HCT116 (cell line): ENCODE data around the gene NUDT16. TPM values are rescaled to one million over a fixed set of nuclear protein-coding genes. Genes with fewer than 3 reads are reported as not detected.

Experiments used
- ATAC-seq: fragments of 200-7000 bp; cut with Tn5 transposase; 2 replicates; pipeline ENCODE4 v1.9.1; 2020; ENCODE audit warnings: mild to moderate bottlenecking, moderate library complexity
- BruUV-seq: library from RNA; stranded (reverse); fragments of 400-500 nt; replicated peaks from 2 replicates; lab custom pipeline; 2021; lab: Mats Ljungman, UMichigan
- CTCF ChIA-PET: fragments of 300-600 bp; sonication (Branson Sonifier 250); formaldehyde crosslinking; loops from one replicate; lab custom pipeline; 2021; ENCODE audit warnings: antibody characterized with exemption; lab: Charles Lee
- POLR2A ChIA-PET: fragments of 300-600, 350-600 bp; sonication (Branson Sonifier 250); formaldehyde crosslinking; loops from one replicate; lab custom pipeline; 2021; ENCODE audit warnings: antibody characterized with exemption; lab: Charles Lee
- RAD21 ChIA-PET, 2 experiments: fragments of 300-600 bp; sonication (Branson Sonifier 250); formaldehyde crosslinking; loops; one replicate each; lab custom pipeline; 2023; ENCODE audit warnings: low total read pairs in 2 of 2; ENCODE audit not compliant: uncharacterized antibody in 2 of 2, unreplicated experiment in 2 of 2, low non-redundant PET in 1 of 2; lab: Charles Lee
- DNase-seq: peaks from one replicate; pipeline ENCODE4 v3.0.0-alpha.2; 2010; ENCODE audit warnings: low read depth, low spot score
- H2AFZ ChIP-seq: fragments of 200-600 bp; shearing (Covaris generic), sonication (generic); 2 replicates; pipeline ENCODE4 v1.6.1; 2017; ENCODE audit warnings: low read depth, mixed run types, mixed read lengths, antibody characterized with exemption, low read length; ENCODE audit not compliant: poor library complexity, severe bottlenecking
- H3K27ac ChIP-seq: 2 replicates; pipeline ENCODE4 v1.5.1; 2012; ENCODE audit warnings: low read depth, low read length
- H3K27me3 ChIP-seq: fragments of 200-600 bp; sonication (generic); 2 replicates; pipeline ENCODE4 v1.6.1; 2016; ENCODE audit warnings: mixed run types, low read length, mixed read lengths; ENCODE audit not compliant: insufficient read depth
- H3K36me3 ChIP-seq, 2 experiments: fragments of 200-500 bp in 1 of 2; fragments of 200-600 bp in 1 of 2; sonication (Bioruptor generic) in 1 of 2; sonication (generic) in 1 of 2; 2 replicates each; pipeline versions ENCODE4 v1.5.1 to v1.6.1; 2014 to 2016; ENCODE audit warnings: low read length in 2 of 2, inconsistent platforms in 1 of 2, mixed read lengths in 1 of 2, mixed run types in 1 of 2; ENCODE audit not compliant: insufficient read depth in 2 of 2, control insufficient read depth in 1 of 2
- H3K4me1 ChIP-seq, 2 experiments: fragments of 200-600 bp in 1 of 2; sonication (generic) in 1 of 2; 2 replicates each; pipeline versions ENCODE4 v1.5.1 to v1.6.1; 2012 to 2017; ENCODE audit warnings: low read length in 2 of 2, inconsistent platforms in 1 of 2, mild to moderate bottlenecking in 1 of 2, mixed read lengths in 1 of 2, mixed run types in 1 of 2, moderate library complexity in 1 of 2; ENCODE audit not compliant: insufficient read depth in 2 of 2, control insufficient read depth in 1 of 2
- H3K4me2 ChIP-seq: fragments of 200-600 bp; sonication (generic); 2 replicates; pipeline ENCODE4 v1.6.1; 2017; ENCODE audit warnings: mixed run types, low read length, mixed read lengths
- H3K4me3 ChIP-seq, 2 experiments: fragments of 200-600 bp in 1 of 2; sonication (generic) in 1 of 2; replicated peaks in 1 of 2; 2 replicates each; pipeline ENCODE4 v1.5.1; 2011 to 2016; ENCODE audit warnings: low read length in 2 of 2, control low read depth in 1 of 2, low read depth in 1 of 2, mild to moderate bottlenecking in 1 of 2, mixed read lengths in 1 of 2, mixed run types in 1 of 2
- H3K79me2 ChIP-seq: fragments of 200-600 bp; sonication (generic); 2 replicates; pipeline ENCODE4 v1.6.1; 2017; ENCODE audit warnings: mild to moderate bottlenecking, mixed run types, low read length, moderate library complexity, mixed read lengths; ENCODE audit not compliant: insufficient read depth
- H3K9ac ChIP-seq: fragments of 200-600 bp; sonication (generic); 2 replicates; pipeline ENCODE4 v1.6.1; 2016; ENCODE audit warnings: low read length, mixed read lengths
- H3K9me2 ChIP-seq: fragments of 200-600 bp; sonication (generic), shearing (Covaris generic); 2 replicates; pipeline ENCODE4 v1.6.1; 2017; ENCODE audit warnings: mixed run types, mild to moderate bottlenecking, moderate library complexity; ENCODE audit not compliant: insufficient read depth
- H3K9me3 ChIP-seq, 2 experiments: fragments of 200-500 bp in 1 of 2; fragments of 200-600 bp in 1 of 2; sonication (Bioruptor generic) in 1 of 2; sonication (generic) in 1 of 2; 2 replicates each; pipeline ENCODE4 v1.6.1; 2014 to 2017; ENCODE audit warnings: low read length in 2 of 2, mixed read lengths in 2 of 2, inconsistent platforms in 1 of 2, low read depth in 1 of 2, mild to moderate bottlenecking in 1 of 2, mixed run types in 1 of 2, moderate library complexity in 1 of 2; ENCODE audit not compliant: control insufficient read depth in 1 of 2, insufficient read depth in 1 of 2
- H4K20me1 ChIP-seq: fragments of 200-600 bp; sonication (generic), shearing (Covaris generic); 2 replicates; pipeline ENCODE4 v1.6.1; 2017; ENCODE audit warnings: mixed run types, mild to moderate bottlenecking, moderate library complexity; ENCODE audit not compliant: insufficient read depth
- CBX3 ChIP-seq: IDR thresholded peaks from 2 replicates; pipeline ENCODE4 v1.6.1; 2012; ENCODE audit warnings: low read depth
- CEBPB ChIP-seq: IDR thresholded peaks from 2 replicates; pipeline ENCODE4 v1.6.1; 2012; ENCODE audit warnings: low read depth
- CTCF ChIP-seq, 3 experiments: fragments of 200-600 bp in 1 of 3; sonication (generic) in 1 of 3; IDR thresholded peaks in 2 of 3; conservative IDR thresholded peaks in 1 of 3; 2 replicates each; pipeline ENCODE4 v1.5.1; 2012 to 2017; ENCODE audit warnings: low read depth in 2 of 3, low read length in 2 of 3, antibody characterized with exemption in 1 of 3, borderline replicate concordance in 1 of 3, control low read depth in 1 of 3, mild to moderate bottlenecking in 1 of 3, mixed read lengths in 1 of 3, mixed run types in 1 of 3, moderate library complexity in 1 of 3; ENCODE audit not compliant: insufficient read depth in 1 of 3
- EGR1 ChIP-seq: IDR thresholded peaks from 2 replicates; pipeline ENCODE4 v1.6.1; 2012; ENCODE audit warnings: low read depth
- ELF1 ChIP-seq: IDR thresholded peaks from 2 replicates; pipeline ENCODE4 v1.6.1; 2012; ENCODE audit warnings: low read depth, borderline replicate concordance
- EZH2 ChIP-seq: fragments of 200-600 bp; sonication (generic); IDR thresholded peaks from 2 replicates; pipeline ENCODE4 v1.6.1; 2017; ENCODE audit warnings: antibody characterized with exemption, mixed run types
- EZH2phosphoT487 ChIP-seq: fragments of 200-600 bp; IDR thresholded peaks from 2 replicates; pipeline ENCODE4 v1.6.1; 2018; ENCODE audit warnings: antibody characterized with exemption, borderline replicate concordance
- FOSL1 ChIP-seq: IDR thresholded peaks from 2 replicates; pipeline ENCODE4 v1.6.1; 2012; ENCODE audit warnings: low read depth
- JUND ChIP-seq: IDR thresholded peaks from 2 replicates; pipeline ENCODE4 v1.6.1; 2012
- POLR2A ChIP-seq: IDR thresholded peaks from 2 replicates; pipeline ENCODE4 v1.7.0; 2011; ENCODE audit warnings: borderline replicate concordance; ENCODE audit not compliant: insufficient read depth, insufficient read length; ENCODE audit errors: extremely low read depth
- POLR2AphosphoS5 ChIP-seq: IDR thresholded peaks from 2 replicates; pipeline ENCODE4 v1.6.1; 2011; ENCODE audit warnings: mild to moderate bottlenecking, low read depth, low read length, moderate library complexity
- RAD21 ChIP-seq: IDR thresholded peaks from 2 replicates; pipeline ENCODE4 v1.6.1; 2012; ENCODE audit warnings: low read depth, mild to moderate bottlenecking
- SP1 ChIP-seq: IDR thresholded peaks from 2 replicates; pipeline ENCODE4 v1.6.1; 2012; ENCODE audit warnings: low read depth
- TCF7L2 ChIP-seq: IDR thresholded peaks from 2 replicates; pipeline ENCODE4 v1.7.0; 2011; ENCODE audit warnings: borderline replicate concordance, inconsistent platforms; ENCODE audit not compliant: insufficient read depth, insufficient read length; ENCODE audit errors: extremely low read depth
- YY1 ChIP-seq: IDR thresholded peaks from 2 replicates; pipeline ENCODE4 v1.6.1; 2011; ENCODE audit warnings: low read length, low read depth, moderate library complexity, mild to moderate bottlenecking; ENCODE audit not compliant: insufficient replicate concordance; ENCODE audit errors: extremely low read depth
- ZBTB33 ChIP-seq: IDR thresholded peaks from 2 replicates; pipeline ENCODE4 v1.6.1; 2011; ENCODE audit warnings: mild to moderate bottlenecking, low read length, moderate library complexity; ENCODE audit not compliant: insufficient replicate concordance; ENCODE audit errors: extremely low read depth
- ZFX ChIP-seq: fragments of 450-650 bp; IDR thresholded peaks from 2 replicates; pipeline ENCODE4 v1.6.1; 2017
- intact Hi-C: fragments of 100-400 bp; cut with micrococcal nuclease; formaldehyde crosslinking; loops from 2 replicates; pipeline ENCODE4 v1.10.0; 2022
- total RNA-seq: library from RNA; stranded (reverse); gene quantifications from one replicate; pipeline ENCODE4 v1.2.1, GENCODE V29; 2021; ENCODE audit not compliant: unreplicated experiment
- TF ChIP-seq, protein P1 (sequence below): IDR thresholded peaks from 2 replicates; pipeline ENCODE4 v1.6.1; 2012
- TF ChIP-seq, protein P2 (sequence below): IDR thresholded peaks from 2 replicates; pipeline ENCODE4 v1.6.1; 2012

The NUDT16 gene
- total RNA-seq, 1 experiment from 2014 or later: 9.7 TPM

GRCh38 chr3:131421301-131421700 lies 39.7 kb downstream of the NUDT16 start:
- H3K36me3 ChIP-seq: no peaks in the 10 kb centered on the region
- BruUV-seq: no TSS peak
- intact Hi-C loops: no loop called here
- no peaks in the 10 kb centered on the region for H3K9me3 ChIP-seq
- TF ChIP-seq, protein P1, sequence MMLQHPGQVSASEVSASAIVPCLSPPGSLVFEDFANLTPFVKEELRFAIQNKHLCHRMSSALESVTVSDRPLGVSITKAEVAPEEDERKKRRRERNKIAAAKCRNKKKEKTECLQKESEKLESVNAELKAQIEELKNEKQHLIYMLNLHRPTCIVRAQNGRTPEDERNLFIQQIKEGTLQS: no peak
- TF ChIP-seq FOSL1 (no peak), CEBPB (no peak), ZBTB33 (no peak), SP1 (no peak)
- H3K4me2 ChIP-seq: no peak overlapping the region
- no peaks in the 10 kb centered on the region for H3K4me1 ChIP-seq
- H3K4me3 ChIP-seq: no peak overlapping the region
- no peak overlapping the region for H2AFZ ChIP-seq
- DNase-seq: no peak
- ChIA-PET CTCF (no interaction called here), POLR2A (no interaction called here), RAD21 (no interaction called here)
- no peaks in the 10 kb centered on the region for H3K79me2 ChIP-seq
- H3K27ac ChIP-seq: no peak overlapping the region
- H3K27me3 ChIP-seq: no peaks in the 10 kb centered on the region
- H4K20me1 ChIP-seq: no peaks in the 10 kb centered on the region
- H3K9ac ChIP-seq: no peak overlapping the region
- H3K9me2 ChIP-seq: no peaks in the 10 kb centered on the region
- ATAC-seq: no peak

DNA sequence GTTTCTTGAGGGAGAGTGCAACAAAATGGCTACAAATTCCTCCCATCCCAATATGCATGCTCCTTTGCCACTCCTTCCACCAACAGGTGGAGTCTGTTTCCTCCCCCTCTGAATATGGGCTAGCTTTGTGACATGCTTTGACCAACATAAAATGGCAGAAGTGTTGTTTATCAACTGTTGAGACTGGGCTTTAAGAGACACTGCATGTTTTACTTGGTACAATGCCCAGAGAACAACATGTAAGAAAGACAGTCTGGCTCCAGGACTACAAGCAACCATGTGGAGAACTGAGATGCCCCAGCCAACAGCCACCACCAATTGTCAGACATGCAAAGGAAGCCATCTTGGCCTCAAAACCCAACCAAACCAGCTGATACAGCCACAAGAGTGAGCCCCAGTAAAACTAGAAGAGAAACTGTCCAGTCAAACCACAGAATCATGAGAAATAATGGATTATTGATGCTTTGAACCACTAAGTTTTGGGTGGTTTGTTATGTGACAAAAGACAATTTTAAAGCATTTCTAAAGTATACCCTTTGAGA lies 40.5 kb downstream of the NUDT16 start:
- CTCF ChIA-PET: no interaction called here
- Histone ChIP-seq H3K4me1 (no peaks in the 10 kb centered on the region), H3K9ac (no peak overlapping the region), H3K36me3 (no peaks in the 10 kb centered on the region), H3K27me3 (no peaks in the 10 kb centered on the region), H3K9me2 (no peaks in the 10 kb centered on the region), H3K79me2 (no peaks in the 10 kb centered on the region), H3K9me3 (no peaks in the 10 kb centered on the region), H4K20me1 (no peaks in the 10 kb centered on the region), H2AFZ (no peak overlapping the region), H3K4me2 (no peak overlapping the region), H3K4me3 (no peak overlapping the region), H3K27ac (no peak overlapping the region)
- POLR2A ChIA-PET: no interaction called here
- no TSS peak for BruUV-seq
- ATAC-seq (no peak), DNase-seq (no peak)
- intact Hi-C loops: no loop called here
- RAD21 ChIA-PET: no interaction called here
- TF ChIP-seq YY1 (no peak), CTCF (IDR thresholded peaks at IDR 0.05 in 2 of 3, conservative IDR thresholded peaks at IDR 0.05 in 1 of 3; ENCODE audit: borderline replicate concordance in 1 of 3, insufficient read depth in 1 of 3, low read depth in 2 of 3, low read length in 2 of 3) (no peak), TCF7L2 (no peak), FOSL1 (no peak), JUND (no peak), EZH2phosphoT487 (no peak), POLR2AphosphoS5 (no peak), CBX3 (no peak), EGR1 (no peak), POLR2A (no peak), ELF1 (no peak), EZH2 (no peak), ZFX (no peak), RAD21 (no peak)
- TF ChIP-seq, protein P2, sequence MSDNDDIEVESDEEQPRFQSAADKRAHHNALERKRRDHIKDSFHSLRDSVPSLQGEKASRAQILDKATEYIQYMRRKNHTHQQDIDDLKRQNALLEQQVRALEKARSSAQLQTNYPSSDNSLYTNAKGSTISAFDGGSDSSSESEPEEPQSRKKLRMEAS: no peak
